HepG2 (cell line): ENCODE measurements around the gene LONP1.

Experiments used
- ATF3 ChIP-seq: sonication (generic); formaldehyde crosslinking; IDR thresholded peaks from 2 replicates; pipeline ENCODE4 v1.4.0; 2020; ENCODE audit warnings: missing genetic modification reagents
- IRF1 ChIP-seq: sonication (generic); formaldehyde crosslinking; IDR thresholded peaks from 2 replicates; pipeline ENCODE4 v1.4.0; 2020; ENCODE audit warnings: low read depth, mild to moderate bottlenecking, missing genetic modification reagents
- NFE2L2 ChIP-seq: fragments of 150-350 bp; IDR thresholded peaks from 2 replicates; pipeline ENCODE4 v1.6.1; 2014; ENCODE audit warnings: low read length
- NR0B2 ChIP-seq: sonication (generic); formaldehyde crosslinking; IDR thresholded peaks from 2 replicates; pipeline ENCODE4 v1.4.0; 2020; ENCODE audit warnings: mild to moderate bottlenecking, missing genetic modification reagents
- RARA ChIP-seq: IDR thresholded peaks from 2 replicates; pipeline ENCODE4 v1.6.1; 2016; ENCODE audit warnings: missing genetic modification reagents, missing compliant biosample characterization
- TAF1 ChIP-seq: sonication (generic); formaldehyde crosslinking; IDR thresholded peaks from 2 replicates; pipeline ENCODE4 v1.4.0; 2020; ENCODE audit warnings: missing genetic modification reagents
- TCF7L2 ChIP-seq: IDR thresholded peaks from 2 replicates; pipeline ENCODE4 v1.6.1; 2011; ENCODE audit warnings: mild to moderate bottlenecking, low read depth, low read length, moderate library complexity
- ZNF530 ChIP-seq: sonication (generic); formaldehyde crosslinking; IDR thresholded peaks from 2 replicates; pipeline ENCODE4 v1.5.0; 2020; ENCODE audit warnings: low read depth, mild to moderate bottlenecking, missing genetic modification reagents
- TF ChIP-seq, protein P1 (sequence below): sonication (generic); formaldehyde crosslinking; IDR thresholded peaks from 2 replicates; pipeline ENCODE4 v1.5.0; 2020; ENCODE audit warnings: mild to moderate bottlenecking, missing genetic modification reagents, moderate library complexity

- TF ChIP-seq IRF1: no peak
- TF ChIP-seq TCF7L2: no peak
- TF ChIP-seq, protein P1, sequence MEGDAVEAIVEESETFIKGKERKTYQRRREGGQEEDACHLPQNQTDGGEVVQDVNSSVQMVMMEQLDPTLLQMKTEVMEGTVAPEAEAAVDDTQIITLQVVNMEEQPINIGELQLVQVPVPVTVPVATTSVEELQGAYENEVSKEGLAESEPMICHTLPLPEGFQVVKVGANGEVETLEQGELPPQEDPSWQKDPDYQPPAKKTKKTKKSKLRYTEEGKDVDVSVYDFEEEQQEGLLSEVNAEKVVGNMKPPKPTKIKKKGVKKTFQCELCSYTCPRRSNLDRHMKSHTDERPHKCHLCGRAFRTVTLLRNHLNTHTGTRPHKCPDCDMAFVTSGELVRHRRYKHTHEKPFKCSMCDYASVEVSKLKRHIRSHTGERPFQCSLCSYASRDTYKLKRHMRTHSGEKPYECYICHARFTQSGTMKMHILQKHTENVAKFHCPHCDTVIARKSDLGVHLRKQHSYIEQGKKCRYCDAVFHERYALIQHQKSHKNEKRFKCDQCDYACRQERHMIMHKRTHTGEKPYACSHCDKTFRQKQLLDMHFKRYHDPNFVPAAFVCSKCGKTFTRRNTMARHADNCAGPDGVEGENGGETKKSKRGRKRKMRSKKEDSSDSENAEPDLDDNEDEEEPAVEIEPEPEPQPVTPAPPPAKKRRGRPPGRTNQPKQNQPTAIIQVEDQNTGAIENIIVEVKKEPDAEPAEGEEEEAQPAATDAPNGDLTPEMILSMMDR (CRISPR knock-in tag): no peak
- no peak for TF ChIP-seq TAF1 (CRISPR knock-in tag)
- no peak for TF ChIP-seq RARA (CRISPR knock-in tag)
- TF ChIP-seq ATF3 (CRISPR knock-in tag): no peak
- TF ChIP-seq ZNF530: no peak
- no peak for TF ChIP-seq NFE2L2
- no peak for TF ChIP-seq NR0B2
Measured at GRCh38 chr19:5654931-5655330, 65.0 kb downstream of the LONP1 start.
